OCI-LY7 (cell line): ENCODE measurements around the gene TPSG1. TPM values are rescaled to one million over a fixed set of nuclear protein-coding genes. Genes with fewer than 3 reads are reported as not detected.
"Not testable (repeated sequence)": the region's sequence is repeated elsewhere in the genome, so short reads cannot be mapped to it uniquely, and the experiment has no call there.

Experiments used
- BruUV-seq: library from RNA; stranded (reverse); fragments of 400-500 nt; replicated peaks from 2 replicates; lab custom pipeline; 2021; lab: Mats Ljungman, UMichigan
- CTCF ChIA-PET: fragments of 300-600 bp; sonication (Branson Sonifier 250); formaldehyde crosslinking; loops from one replicate; lab custom pipeline; 2022; ENCODE audit warnings: antibody characterized with exemption; ENCODE audit not compliant: unreplicated experiment; lab: Charles Lee
- POLR2A ChIA-PET: fragments of 300-600 bp; sonication (Branson Sonifier 250); formaldehyde crosslinking; loops from one replicate; lab custom pipeline; 2022; ENCODE audit warnings: antibody characterized with exemption; lab: Charles Lee
- DNase-seq: peaks from one replicate; pipeline ENCODE4 v3.0.0-alpha.2; 2015; ENCODE audit warnings: low spot score
- H2AFZ ChIP-seq: fragments of 200-600 bp; sonication (generic), shearing (Covaris generic); 2 replicates; pipeline ENCODE4 v1.6.1; 2014; ENCODE audit warnings: mild to moderate bottlenecking, antibody characterized with exemption, low read length, moderate library complexity
- H3K27ac ChIP-seq: fragments of 200-600 bp; sonication (generic); 2 replicates; pipeline ENCODE4 v1.5.1; 2014; ENCODE audit warnings: mixed run types, low read depth, mild to moderate bottlenecking, moderate library complexity, low read length, inconsistent platforms; ENCODE audit not compliant: poor library complexity, severe bottlenecking
- H3K36me3 ChIP-seq: fragments of 200-600 bp; sonication (generic); 2 replicates; pipeline ENCODE4 v1.6.1; 2014; ENCODE audit warnings: mild to moderate bottlenecking, antibody characterized with exemption, low read length, moderate library complexity, mixed read lengths; ENCODE audit not compliant: insufficient read depth
- H3K4me1 ChIP-seq: fragments of 200-600 bp; sonication (generic); 2 replicates; pipeline ENCODE4 v1.5.1; 2014; ENCODE audit warnings: mild to moderate bottlenecking, low read length; ENCODE audit not compliant: insufficient read depth, poor library complexity, severe bottlenecking
- H3K4me2 ChIP-seq: fragments of 200-600 bp; sonication (generic); 2 replicates; pipeline ENCODE4 v1.6.1; 2014; ENCODE audit warnings: mild to moderate bottlenecking, low read length
- H3K4me3 ChIP-seq: fragments of 200-600 bp; sonication (generic); 2 replicates; pipeline ENCODE4 v1.5.1; 2014; ENCODE audit warnings: mild to moderate bottlenecking, low read depth, low read length; ENCODE audit not compliant: poor library complexity, severe bottlenecking
- H3K79me2 ChIP-seq: fragments of 200-600 bp; sonication (generic); 2 replicates; pipeline ENCODE4 v1.6.1; 2016; ENCODE audit warnings: low read depth, mild to moderate bottlenecking, low read length, moderate library complexity, mixed read lengths; ENCODE audit not compliant: insufficient read depth
- H3K9me2 ChIP-seq: fragments of 200-600 bp; sonication (generic); 2 replicates; pipeline ENCODE4 v1.6.1; 2016; ENCODE audit warnings: mild to moderate bottlenecking, low read length, mixed read lengths; ENCODE audit not compliant: insufficient read depth
- H3K9me3 ChIP-seq: fragments of 200-600 bp; sonication (generic); 2 replicates; pipeline ENCODE4 v1.6.1; 2014; ENCODE audit warnings: mild to moderate bottlenecking, mixed run types, low read length, mixed read lengths
- H4K20me1 ChIP-seq: fragments of 200-600 bp; sonication (generic); 2 replicates; pipeline ENCODE4 v1.6.1; 2014; ENCODE audit warnings: mild to moderate bottlenecking, antibody characterized with exemption, low read length, moderate library complexity, mixed read lengths; ENCODE audit not compliant: insufficient read depth
- CTCF ChIP-seq: fragments of 200-600 bp; sonication (generic); conservative IDR thresholded peaks from 2 replicates; pipeline ENCODE4 v1.5.1; 2014; ENCODE audit warnings: mild to moderate bottlenecking, antibody characterized with exemption, low read length, moderate library complexity, mixed read lengths
- EZH2phosphoT487 ChIP-seq: fragments of 200-600 bp; sonication (generic); IDR thresholded peaks from 2 replicates; pipeline ENCODE4 v1.6.1; 2018; ENCODE audit warnings: low read depth, borderline replicate concordance, mild to moderate bottlenecking, mixed run types, antibody characterized with exemption, low read length, moderate library complexity, mixed read lengths
- intact Hi-C: fragments of 100-400 bp; cut with micrococcal nuclease; formaldehyde crosslinking; loops from one replicate; pipeline ENCODE4 v1.10.0; 2022; ENCODE audit not compliant: unreplicated experiment
- total RNA-seq, 2 experiments: library from RNA; depleted of rRNA in 1 of 2; stranded (reverse); fragments of >200 nt in 1 of 2; shearing (Covaris generic) in 1 of 2; gene quantifications; 2 replicates each; pipeline ENCODE4 v1.2.3, GENCODE V29; 2014 to 2022

TPSG1 gene
- total RNA-seq, 2 experiments from 2014 or later, result not detected

GRCh38 chr16:1199347-1200013 lies 25.6 kb downstream of the TPSG1 start:
- H4K20me1 ChIP-seq, result no peaks in the 10 kb centered on the region
- no peaks in the 10 kb centered on the region for H3K4me1 ChIP-seq
- no peaks in the 10 kb centered on the region for H3K79me2 ChIP-seq
- H3K4me2 ChIP-seq, result no peak overlapping the region
- intact Hi-C loops, result no loop called here
- H3K9me2 ChIP-seq, result no peaks in the 10 kb centered on the region
- TF ChIP-seq EZH2phosphoT487 (no peak), CTCF (no peak)
- no peak overlapping the region for H3K4me3 ChIP-seq
- no peaks in the 10 kb centered on the region for H3K9me3 ChIP-seq
- no peaks in the 10 kb centered on the region for H3K36me3 ChIP-seq
- CTCF ChIA-PET, result no interaction called here
- no peak overlapping the region for H2AFZ ChIP-seq
- BruUV-seq, result no TSS peak
- H3K27ac ChIP-seq, result no peak overlapping the region
- no peak for DNase-seq
- POLR2A ChIA-PET, result no interaction called here

GRCh38 chr16:1198671-1199346 lies 26.3 kb downstream of the TPSG1 start:
- POLR2A ChIA-PET, H3K4me2 ChIP-seq, H3K9me3 ChIP-seq, BruUV-seq, H4K20me1 ChIP-seq, H3K79me2 ChIP-seq, H3K36me3 ChIP-seq, H3K4me3 ChIP-seq, CTCF ChIA-PET, H3K27ac ChIP-seq, DNase-seq, H3K9me2 ChIP-seq, H2AFZ ChIP-seq, intact Hi-C loops, H3K4me1 ChIP-seq: not testable (repeated sequence)

- Histone ChIP-seq H3K36me3 (no peaks in the 10 kb centered on the region), H3K9me3 (no peaks in the 10 kb centered on the region), H3K4me2 (no peak overlapping the region), H3K9me2 (no peaks in the 10 kb centered on the region), H4K20me1 (no peaks in the 10 kb centered on the region), H3K27ac (no peak overlapping the region), H3K79me2 (no peaks in the 10 kb centered on the region), H2AFZ (no peak overlapping the region), H3K4me3 (no peak overlapping the region), H3K4me1 (no peaks in the 10 kb centered on the region)
- ChIA-PET POLR2A (no interaction called here), CTCF (no interaction called here)
- no peak for DNase-seq
- TF ChIP-seq EZH2phosphoT487 (no peak), CTCF (no peak)
- intact Hi-C loops, result no loop called here
- no TSS peak for BruUV-seq
These were observed 26.9 kb downstream of the TPSG1 start for GRCh38 chr16:1198194-1198593.
